T-helper 17 cell (primary cell): ENCODE measurements around the gene NDST1. TPM values are rescaled to one million over a fixed set of nuclear protein-coding genes. Genes with fewer than 3 reads are reported as not detected.
A peak's percentile ranks its signal among the peaks of the same experiment; 100 is the strongest.
"Not testable (repeated sequence)": the region's sequence is repeated elsewhere in the genome, so short reads cannot be mapped to it uniquely, and the experiment has no call there.

ENCODE experiments used
- ATAC-seq: fragments of 150-1000 bp; cut with Tn5 transposase; 2 replicates; pipeline ENCODE4 v1.10.0; 2021; ENCODE audit warnings: mild to moderate bottlenecking, moderate library complexity
- DNase-seq, 3 donors: peaks; one replicate each; pipeline versions ENCODE4 v3.0.0 to v3.0.0-alpha.2; 2020 to 2021
- H3K9me3 ChIP-seq: one replicate; pipeline ENCODE4 v1.7.0; 2013; ENCODE audit warnings: low read length, mild to moderate bottlenecking; ENCODE audit not compliant: control insufficient read depth, poor library complexity, severe bottlenecking
- H3K27ac Mint-ChIP-seq: one replicate; pipeline ENCODE4 v1.8.0; 2022; ENCODE audit warnings: mild to moderate bottlenecking, moderate library complexity, mixed read lengths
- H3K27me3 Mint-ChIP-seq: one replicate; pipeline ENCODE4 v1.8.0; 2022; ENCODE audit warnings: mixed read lengths
- H3K36me3 Mint-ChIP-seq: one replicate; pipeline ENCODE4 v1.8.0; 2022; ENCODE audit warnings: low read depth, mixed read lengths
- H3K4me1 Mint-ChIP-seq: one replicate; pipeline ENCODE4 v1.8.0; 2022; ENCODE audit warnings: mild to moderate bottlenecking, mixed read lengths
- H3K4me3 Mint-ChIP-seq: one replicate; pipeline ENCODE4 v1.8.0; 2022; ENCODE audit warnings: mild to moderate bottlenecking, moderate library complexity, mixed read lengths
- total RNA-seq, 4 donors: library from RNA in 2 of 4; stranded (reverse) in 2 of 4; gene quantifications; one replicate each; pipeline ENCODE4 v1.2.3 and lab custom pipeline; 2022 to 2026

NDST1 gene
- 10 to 100 TPM in 1 of 2 donors, 1 to 10 TPM in 1; 2.2 to 13.7 TPM for total RNA-seq
- total RNA-seq (lab: John Stamatoyannopoulos, UW): 0.30 to 0.70 reads per million in 2 donors

DNA sequence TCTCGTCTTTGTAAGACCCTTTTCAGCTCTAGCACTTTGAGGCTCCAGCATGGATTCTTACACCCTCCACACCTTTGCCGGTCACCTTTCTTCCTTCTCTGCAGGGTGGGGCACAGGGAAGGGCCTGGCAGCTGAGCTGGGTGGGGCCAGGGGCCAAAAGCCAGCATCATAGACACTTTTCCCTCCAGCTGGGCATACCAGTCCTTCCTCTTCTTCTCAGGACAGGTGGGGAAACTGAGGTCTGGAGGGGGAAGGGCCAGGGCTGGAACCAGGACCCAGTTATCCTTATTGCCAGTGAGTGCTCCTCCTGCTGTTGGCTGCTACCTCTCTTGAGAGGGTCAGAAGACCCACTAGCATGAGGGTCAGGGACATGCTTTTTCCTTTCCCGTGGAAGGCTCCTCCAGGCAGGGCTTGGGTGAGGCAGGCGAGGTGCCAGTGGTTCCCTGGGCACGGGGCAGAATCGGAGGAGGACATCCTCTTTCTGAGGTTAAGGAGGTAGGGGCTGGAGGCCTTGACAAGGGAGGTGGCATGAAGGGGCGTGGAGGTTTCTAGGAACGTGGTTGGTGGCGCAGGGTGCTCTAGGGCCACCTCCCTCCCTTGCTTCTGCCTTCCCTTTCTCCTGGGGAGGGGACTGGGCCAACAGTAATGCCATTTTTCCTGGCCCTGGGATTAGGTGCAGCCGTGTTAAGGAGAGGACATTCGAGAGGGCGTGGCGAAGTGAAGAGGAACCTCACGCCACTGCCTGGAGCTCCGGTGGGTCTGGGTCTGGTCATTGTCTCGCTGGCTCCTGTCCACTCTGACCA, at the start of gene NDST1:
Gene NDST1 (plus strand): TSS at position 658 of the 803 bp plus-strand sequence. CDS start 13,124 bp downstream, outside the sequence.
- ATAC-seq (no peak), DNase-seq (no peak)
- peaks cover 14% of the 10 kb centered on the region for H3K27me3 Mint-ChIP-seq
- H3K27ac Mint-ChIP-seq: no peak within 1 kb of the TSS
- no peaks in the 10 kb centered on the region for H3K4me1 Mint-ChIP-seq
- no peaks in the 10 kb centered on the region for H3K9me3 ChIP-seq
- no peaks in the 10 kb centered on the region for H3K36me3 Mint-ChIP-seq
- no peak within 1 kb of the TSS for H3K4me3 Mint-ChIP-seq

DNA sequence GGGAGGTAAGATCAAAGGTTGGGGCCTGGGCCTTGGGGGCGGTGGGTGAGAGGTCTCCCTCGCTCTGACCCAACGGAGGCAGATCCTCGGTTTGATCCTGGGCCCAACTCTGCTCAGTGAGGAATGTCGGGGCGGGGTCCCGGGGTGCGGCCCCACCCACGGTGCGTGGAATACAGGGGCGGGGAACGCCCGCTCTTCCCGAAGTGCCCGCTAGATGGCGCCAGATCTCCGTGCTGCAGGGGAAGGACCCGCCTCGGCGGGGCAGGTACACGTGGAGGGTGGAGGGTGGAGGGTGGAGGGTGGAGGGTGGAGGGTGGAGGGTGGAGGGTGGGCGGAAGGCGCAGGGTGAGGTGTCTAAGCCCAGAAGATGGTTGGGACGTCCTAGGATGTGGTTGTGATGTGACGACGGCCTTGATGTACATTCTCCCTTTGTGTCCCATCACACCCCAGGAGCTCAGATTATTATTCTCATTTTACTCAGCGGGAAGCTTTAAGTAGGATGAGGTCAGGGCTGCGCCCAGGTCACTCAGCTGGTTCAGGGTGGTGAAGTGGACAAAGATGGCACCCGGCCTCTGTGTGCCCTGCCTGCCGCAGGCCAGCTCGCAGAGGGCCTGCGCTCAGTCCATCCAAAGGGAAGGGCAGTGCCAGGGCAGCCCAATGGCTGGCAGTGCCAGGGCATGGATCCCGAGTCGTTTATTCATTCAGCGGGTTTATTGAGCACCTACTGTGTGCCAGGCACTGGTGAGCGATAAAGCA, 49.0 kb upstream of the NDST1 start:
- peak; percentile 77 to 90 (median 80) for DNase-seq
- H3K27ac Mint-ChIP-seq: no peak overlapping the region
- ATAC-seq: peak; percentile 98
- no peaks in the 10 kb centered on the region for H3K27me3 Mint-ChIP-seq
- peaks cover 18% of the 10 kb centered on the region for H3K4me1 Mint-ChIP-seq
- no peaks in the 10 kb centered on the region for H3K9me3 ChIP-seq
- peaks cover 3% of the 10 kb centered on the region for H3K36me3 Mint-ChIP-seq
- H3K4me3 Mint-ChIP-seq: peak overlapping the region; percentile 39

DNA sequence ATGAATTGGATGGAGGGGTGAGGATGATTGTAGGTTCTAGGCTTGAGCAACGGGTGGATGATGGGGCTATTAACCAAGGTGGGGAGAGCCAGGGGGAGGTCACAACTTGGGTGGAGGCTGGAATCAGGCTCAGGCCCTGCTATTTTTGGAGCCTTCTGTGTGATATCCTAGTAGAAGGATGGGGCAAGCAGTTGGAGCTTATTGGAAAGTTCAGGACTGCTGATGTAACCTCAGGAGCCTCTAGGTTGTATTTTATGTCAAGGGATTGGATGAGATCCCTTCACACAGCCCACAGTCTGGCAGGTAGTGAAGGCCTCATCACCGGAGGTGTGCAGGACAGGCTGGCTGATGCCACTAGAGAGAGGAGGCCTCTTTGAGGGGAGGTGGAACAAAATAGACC, 47.1 kb upstream of the NDST1 start:
- DNase-seq (no peak), ATAC-seq (no peak)
- peaks cover 18% of the 10 kb centered on the region for H3K4me1 Mint-ChIP-seq
- H3K27me3 Mint-ChIP-seq: no peaks in the 10 kb centered on the region
- H3K9me3 ChIP-seq: no peaks in the 10 kb centered on the region
- H3K4me3 Mint-ChIP-seq: no peak overlapping the region
- H3K36me3 Mint-ChIP-seq: peaks cover 3% of the 10 kb centered on the region
- peak overlapping the region; percentile 41 for H3K27ac Mint-ChIP-seq

DNA sequence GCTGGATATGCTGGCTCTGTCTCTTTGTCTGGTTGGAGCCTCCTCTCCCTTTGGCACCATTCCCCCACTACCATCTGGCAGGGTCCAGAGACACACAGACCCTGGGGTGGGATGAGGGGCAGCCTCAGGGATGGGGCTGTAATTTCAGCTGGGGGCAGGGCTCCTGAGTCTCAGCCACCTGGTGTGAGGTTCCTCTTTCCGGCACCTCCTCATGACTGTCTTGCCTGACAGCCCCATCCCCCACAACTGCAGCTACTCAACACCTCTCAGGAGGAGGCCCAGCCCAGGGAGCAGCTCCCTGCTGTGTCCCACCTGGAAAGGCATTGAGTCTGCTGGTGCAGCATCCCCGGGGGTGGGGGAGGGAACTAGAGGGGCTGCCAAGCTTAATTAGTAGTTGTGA, 46.7 kb upstream of the NDST1 start:
- no peaks in the 10 kb centered on the region for H3K9me3 ChIP-seq
- ATAC-seq: no peak
- peak overlapping the region; percentile 78 for H3K27ac Mint-ChIP-seq
- no peak overlapping the region for H3K4me3 Mint-ChIP-seq
- H3K27me3 Mint-ChIP-seq: peaks cover 2% of the 10 kb centered on the region
- peaks cover 3% of the 10 kb centered on the region for H3K36me3 Mint-ChIP-seq
- no peak for DNase-seq
- peaks cover 18% of the 10 kb centered on the region for H3K4me1 Mint-ChIP-seq

DNA sequence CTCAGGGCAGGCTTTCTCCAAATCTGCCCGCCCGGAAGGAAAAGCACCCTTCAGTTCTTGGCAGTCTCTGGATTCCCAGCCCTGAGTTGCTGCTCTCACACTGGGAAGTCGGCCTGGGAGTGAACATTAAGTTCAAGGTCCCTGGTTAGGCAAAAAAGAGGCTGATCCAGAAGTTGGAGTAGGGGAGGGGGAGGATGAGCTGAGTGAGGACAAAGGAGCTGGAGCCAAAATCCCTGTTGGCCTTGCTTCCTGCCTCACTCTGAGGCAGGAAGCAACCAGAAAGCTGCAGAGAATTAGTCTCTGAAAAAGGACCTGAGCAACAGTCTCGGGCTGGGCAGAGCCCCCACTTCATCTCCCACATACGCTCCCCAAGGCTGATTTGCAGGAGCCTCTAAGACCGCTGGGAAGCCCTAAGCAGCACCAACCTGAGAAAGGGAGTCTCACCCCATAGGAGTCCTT, 43.3 kb upstream of the NDST1 start:
- no peaks in the 10 kb centered on the region for H3K9me3 ChIP-seq
- peaks cover 8% of the 10 kb centered on the region for H3K27me3 Mint-ChIP-seq
- H3K36me3 Mint-ChIP-seq: peaks cover 3% of the 10 kb centered on the region
- no peak overlapping the region for H3K27ac Mint-ChIP-seq
- DNase-seq (no peak), ATAC-seq (no peak)
- H3K4me1 Mint-ChIP-seq: peaks cover 2% of the 10 kb centered on the region
- no peak overlapping the region for H3K4me3 Mint-ChIP-seq

- Mint-ChIP-seq H3K4me1 (no peaks in the 10 kb centered on the region), H3K27ac (no peak overlapping the region), H3K36me3 (peaks cover 3% of the 10 kb centered on the region), H3K4me3 (no peak overlapping the region), H3K27me3 (peaks cover 8% of the 10 kb centered on the region)
- H3K9me3 ChIP-seq: no peaks in the 10 kb centered on the region
- no peak for ATAC-seq
- no peak for DNase-seq
Measured at GRCh38 chr5:150465927-150466326, 42.0 kb upstream of the NDST1 start.

GRCh38 chr5:150468206-150468605, 39.7 kb upstream of the NDST1 start:
- Mint-ChIP-seq H3K27me3 (peaks cover 8% of the 10 kb centered on the region), H3K4me1 (no peaks in the 10 kb centered on the region), H3K36me3 (no peaks in the 10 kb centered on the region), H3K27ac (no peak overlapping the region), H3K4me3 (no peak overlapping the region)
- DNase-seq (no peak), ATAC-seq (no peak)
- no peaks in the 10 kb centered on the region for H3K9me3 ChIP-seq

DNA sequence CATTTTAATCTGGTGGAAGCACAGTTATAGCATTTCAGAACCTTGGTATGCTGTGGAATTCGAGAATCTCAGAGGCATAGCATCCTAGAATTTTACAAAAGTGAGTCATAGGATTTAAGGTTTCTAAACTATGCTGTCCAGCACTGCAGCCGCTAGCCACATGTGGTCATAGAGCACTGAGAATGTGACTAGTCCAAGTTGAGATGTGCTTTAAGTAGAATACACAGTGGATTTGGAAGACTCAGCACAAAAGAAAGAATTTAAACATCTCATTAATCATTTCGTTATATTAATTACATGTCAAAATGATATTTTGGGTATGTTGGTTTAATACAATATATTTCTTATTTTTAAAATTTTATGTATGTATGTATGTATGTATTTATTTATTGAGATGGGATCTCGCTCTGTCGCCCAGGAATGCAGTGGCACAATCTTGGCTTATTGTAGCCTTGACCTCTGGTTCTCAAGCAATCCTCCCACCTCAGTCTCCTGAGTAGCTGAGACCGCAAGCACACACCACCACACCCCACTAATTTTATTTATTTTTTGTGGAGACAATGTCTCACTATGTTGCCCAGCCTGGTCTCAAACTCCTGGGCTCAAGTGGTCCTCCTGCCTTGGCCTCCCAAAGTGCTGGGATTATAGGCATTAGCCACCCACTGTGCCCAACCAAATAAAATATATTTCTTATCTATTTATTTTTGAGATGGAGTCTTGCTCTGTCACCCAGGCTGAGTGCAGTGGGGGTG, 38.0 kb upstream of the NDST1 start:
- H3K27me3 Mint-ChIP-seq: peaks cover 14% of the 10 kb centered on the region
- ATAC-seq (no peak), DNase-seq (no peak)
- no peak overlapping the region for H3K27ac Mint-ChIP-seq
- no peaks in the 10 kb centered on the region for H3K36me3 Mint-ChIP-seq
- H3K4me1 Mint-ChIP-seq: no peaks in the 10 kb centered on the region
- no peaks in the 10 kb centered on the region for H3K9me3 ChIP-seq
- H3K4me3 Mint-ChIP-seq: no peak overlapping the region

GRCh38 chr5:150473673-150474358, 34.1 kb upstream of the NDST1 start:
- no peak for ATAC-seq
- no peaks in the 10 kb centered on the region for H3K9me3 ChIP-seq
- H3K27me3 Mint-ChIP-seq: peaks cover 8% of the 10 kb centered on the region
- DNase-seq: no peak
- no peaks in the 10 kb centered on the region for H3K36me3 Mint-ChIP-seq
- H3K27ac Mint-ChIP-seq: no peak overlapping the region
- no peaks in the 10 kb centered on the region for H3K4me1 Mint-ChIP-seq
- H3K4me3 Mint-ChIP-seq: no peak overlapping the region

- H3K4me1 Mint-ChIP-seq, H3K27ac Mint-ChIP-seq, ATAC-seq, DNase-seq, H3K9me3 ChIP-seq, H3K36me3 Mint-ChIP-seq, H3K4me3 Mint-ChIP-seq: not testable (repeated sequence)
- H3K27me3 Mint-ChIP-seq: peaks cover 12% of the 10 kb centered on the region
Measured at GRCh38 chr5:150476568-150476967, 31.4 kb upstream of the NDST1 start.

- H3K27ac Mint-ChIP-seq: no peak overlapping the region
- no peak overlapping the region for H3K4me3 Mint-ChIP-seq
- DNase-seq (no peak), ATAC-seq (no peak)
- H3K9me3 ChIP-seq: no peaks in the 10 kb centered on the region
- peaks cover 2% of the 10 kb centered on the region for H3K4me1 Mint-ChIP-seq
- peaks cover 11% of the 10 kb centered on the region for H3K27me3 Mint-ChIP-seq
- H3K36me3 Mint-ChIP-seq: peaks cover 2% of the 10 kb centered on the region
Measured at GRCh38 chr5:150479416-150479815, 28.5 kb upstream of the NDST1 start.

GRCh38 chr5:150481708-150481965, 26.3 kb upstream of the NDST1 start:
- H3K27ac Mint-ChIP-seq: no peak overlapping the region

DNA sequence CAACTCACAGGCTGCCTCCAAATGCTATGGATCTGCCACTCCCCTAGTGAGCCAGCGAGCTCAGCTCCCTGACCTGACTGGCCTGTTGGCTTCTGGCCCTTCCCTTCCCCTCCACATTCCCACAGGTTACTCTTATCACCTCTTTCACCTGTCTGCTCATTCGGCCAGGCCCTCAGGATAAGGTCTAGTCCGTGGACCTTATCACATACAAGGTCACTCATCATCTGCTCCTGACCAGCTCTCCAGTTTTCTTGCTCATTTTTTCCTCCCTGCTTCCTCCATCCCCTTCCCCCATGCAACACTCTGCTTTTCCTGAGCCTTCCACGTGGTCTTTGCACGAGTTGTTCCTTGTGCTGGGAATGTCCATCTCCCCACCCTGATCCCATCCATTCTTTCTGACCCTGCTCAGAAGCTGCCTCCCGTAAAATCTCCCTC, 25.9 kb upstream of the NDST1 start:
- H3K4me1 Mint-ChIP-seq: peaks cover 7% of the 10 kb centered on the region
- DNase-seq: no peak

More at GRCh38 chr5:150481708-150481965, 26.3 kb upstream of the NDST1 start:
- peaks cover 6% of the 10 kb centered on the region for H3K4me1 Mint-ChIP-seq
- ATAC-seq: no peak
- H3K36me3 Mint-ChIP-seq: peaks cover 2% of the 10 kb centered on the region
- no peak overlapping the region for H3K4me3 Mint-ChIP-seq
- no peaks in the 10 kb centered on the region for H3K9me3 ChIP-seq
- DNase-seq: no peak
- H3K27me3 Mint-ChIP-seq: peaks cover 10% of the 10 kb centered on the region

More for the DNA sequence above, 25.9 kb upstream of the NDST1 start:
- Mint-ChIP-seq H3K4me3 (no peak overlapping the region), H3K27ac (no peak overlapping the region), H3K27me3 (peaks cover 10% of the 10 kb centered on the region), H3K36me3 (peaks cover 2% of the 10 kb centered on the region)
- no peak for ATAC-seq
- H3K9me3 ChIP-seq: no peaks in the 10 kb centered on the region
